ENCODE results near the gene FOXP1. TPM values are rescaled to one million over a fixed set of nuclear protein-coding genes. Genes with fewer than 3 reads are reported as not detected.

FOXP1 gene
- total RNA-seq, 1 donor from 2014 or later = 128 TPM

DNA sequence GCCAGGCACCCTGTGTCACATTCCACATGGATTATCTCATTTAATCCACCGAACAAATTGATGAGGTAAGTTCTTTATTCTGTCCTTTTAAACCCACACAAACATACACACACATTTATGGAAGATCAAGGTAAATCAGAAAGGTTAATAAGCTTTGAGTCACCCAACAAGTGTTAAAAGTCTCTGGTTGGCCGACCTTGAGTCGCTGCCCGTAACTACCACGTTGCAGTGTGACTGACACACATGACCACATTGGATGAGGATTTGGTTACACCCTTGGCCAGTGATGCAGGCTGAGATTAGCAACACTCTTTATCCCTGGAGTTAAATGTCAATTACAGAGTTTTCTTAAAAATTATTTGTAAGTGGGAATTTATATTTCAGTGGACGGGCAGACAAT lies 19.2 kb downstream of the FOXP1 start:
- DNase-seq (ENCODE audit: low spot score) = no peak

DNA sequence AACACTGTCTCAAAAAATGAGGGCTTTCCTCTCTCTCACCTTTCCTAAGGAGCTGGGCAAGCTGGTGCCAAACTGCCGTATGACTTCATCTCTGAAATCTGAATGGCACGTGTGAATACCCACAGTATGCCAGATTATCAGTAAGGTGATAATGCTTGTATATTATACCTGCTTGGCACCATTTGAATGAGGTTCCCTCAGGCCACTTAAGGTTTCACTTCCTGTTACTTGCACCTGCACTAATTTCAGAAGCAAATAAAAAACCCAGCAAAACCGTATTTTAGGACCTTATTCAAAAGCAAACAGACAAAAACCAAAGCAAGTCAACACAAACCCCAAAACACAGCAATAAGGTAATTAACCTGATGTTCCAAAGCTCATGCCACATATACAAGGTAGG lies 19.7 kb downstream of the FOXP1 start:
- DNase-seq (ENCODE audit: low spot score) = no peak

DNA sequence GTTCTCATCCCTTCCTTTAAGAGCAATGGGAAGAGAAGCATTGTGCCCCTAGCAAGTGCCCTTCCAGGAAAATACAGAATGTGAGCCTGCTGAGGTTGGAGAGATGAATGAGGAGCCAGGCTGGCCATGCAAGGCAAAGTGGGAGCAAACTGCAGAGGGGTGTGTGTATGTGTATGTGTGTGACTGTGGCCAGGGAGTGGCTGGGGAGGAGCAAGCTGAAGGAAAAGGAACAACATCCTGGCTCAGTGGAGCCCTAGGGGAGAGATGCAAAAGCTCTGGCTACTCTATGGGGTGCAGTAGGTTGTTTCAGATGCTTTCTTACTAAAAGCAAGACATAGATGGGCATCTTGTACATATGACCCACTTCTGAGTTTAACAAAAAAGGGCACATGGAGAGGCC lies 20.6 kb downstream of the FOXP1 start:
- no peak for DNase-seq (ENCODE audit: low spot score)

DNA sequence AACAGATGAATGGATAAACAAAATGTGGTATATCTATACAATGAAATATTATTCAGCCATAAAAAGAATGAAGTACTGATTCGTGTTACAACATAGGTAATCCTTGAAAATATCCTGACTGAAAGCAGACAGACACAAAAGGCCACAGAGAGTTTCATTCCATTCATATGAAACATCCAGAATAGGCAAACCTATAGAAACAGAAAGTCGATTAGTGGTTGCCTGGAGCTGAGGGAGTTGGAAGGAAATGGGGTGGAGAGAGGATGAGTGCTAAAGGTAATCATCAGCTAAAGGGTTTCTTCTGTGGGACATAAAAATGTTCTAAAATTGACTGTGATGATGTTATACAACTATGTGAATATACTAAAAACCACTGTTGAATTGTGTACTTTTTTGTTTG lies 22.9 kb downstream of the FOXP1 start:
- DNase-seq (ENCODE audit: low spot score) = no peak

DNA sequence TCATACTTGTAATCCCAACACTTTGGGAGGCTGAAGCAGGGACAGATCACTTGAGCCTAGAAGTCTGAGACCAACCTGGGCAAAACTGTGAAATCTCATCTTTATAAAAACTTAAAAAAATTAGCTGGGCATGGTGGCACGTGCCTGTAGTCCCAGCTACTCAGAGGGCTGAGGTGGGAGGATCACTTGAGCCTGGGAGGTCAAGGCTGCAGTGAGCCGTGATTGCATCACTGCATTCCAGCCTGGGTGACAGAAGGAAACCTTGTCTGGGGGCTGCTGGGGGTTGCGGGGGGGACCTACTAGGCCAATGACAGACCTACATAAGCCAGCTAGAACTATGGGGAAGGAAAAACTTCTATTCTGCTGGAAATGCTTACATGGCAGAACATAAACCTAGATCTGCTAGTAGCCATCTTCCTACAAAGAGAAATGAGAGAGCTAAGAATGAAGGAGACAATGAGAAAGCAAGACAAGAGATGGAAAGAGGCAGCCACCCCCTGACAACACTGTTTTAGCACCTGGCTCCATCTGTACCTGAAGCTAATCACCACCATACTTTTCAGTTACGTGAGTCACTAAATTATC lies 23.9 kb downstream of the FOXP1 start:
- DNase-seq (ENCODE audit: low spot score) = no peak

DNA sequence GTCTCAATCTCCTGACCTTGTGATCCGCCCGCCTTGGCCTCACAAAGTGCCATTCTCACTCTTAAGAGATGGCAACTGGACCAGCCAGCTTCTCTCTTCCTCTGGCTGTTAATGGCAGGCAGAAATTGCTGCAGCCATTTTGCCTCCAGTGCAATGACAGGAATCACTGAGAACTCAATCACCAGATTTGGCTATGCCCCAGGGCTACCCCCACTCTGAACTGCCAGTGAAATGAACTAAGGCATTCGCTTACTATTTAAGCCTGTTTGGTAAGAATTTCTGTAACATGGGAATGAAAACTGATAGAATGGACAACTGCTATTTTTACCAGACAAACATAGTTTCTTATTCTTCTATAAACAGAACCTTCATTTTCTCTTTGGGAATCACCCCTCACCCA lies 24.5 kb downstream of the FOXP1 start:
- no peak for DNase-seq (ENCODE audit: low spot score)

DNA sequence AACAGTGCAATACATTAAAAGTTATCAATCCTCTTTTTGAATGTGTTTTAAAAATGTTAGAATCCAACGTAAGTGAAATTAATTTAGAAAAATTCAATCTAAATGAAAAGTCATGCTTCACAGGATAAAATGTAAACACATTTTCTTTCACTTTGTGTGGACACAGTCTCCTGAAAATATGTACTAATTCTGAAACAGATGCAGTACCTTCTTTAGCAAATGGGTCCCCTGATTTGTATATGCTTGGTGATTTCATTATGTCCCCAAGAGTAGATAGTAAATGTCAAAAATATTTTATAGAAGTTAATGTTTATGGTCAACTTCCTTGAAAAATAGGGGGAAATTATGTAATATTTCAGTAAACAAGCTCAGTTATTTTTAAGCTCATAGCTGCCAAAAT lies 28.9 kb downstream of the FOXP1 start:
- no peak for DNase-seq (ENCODE audit: low spot score)

DNA sequence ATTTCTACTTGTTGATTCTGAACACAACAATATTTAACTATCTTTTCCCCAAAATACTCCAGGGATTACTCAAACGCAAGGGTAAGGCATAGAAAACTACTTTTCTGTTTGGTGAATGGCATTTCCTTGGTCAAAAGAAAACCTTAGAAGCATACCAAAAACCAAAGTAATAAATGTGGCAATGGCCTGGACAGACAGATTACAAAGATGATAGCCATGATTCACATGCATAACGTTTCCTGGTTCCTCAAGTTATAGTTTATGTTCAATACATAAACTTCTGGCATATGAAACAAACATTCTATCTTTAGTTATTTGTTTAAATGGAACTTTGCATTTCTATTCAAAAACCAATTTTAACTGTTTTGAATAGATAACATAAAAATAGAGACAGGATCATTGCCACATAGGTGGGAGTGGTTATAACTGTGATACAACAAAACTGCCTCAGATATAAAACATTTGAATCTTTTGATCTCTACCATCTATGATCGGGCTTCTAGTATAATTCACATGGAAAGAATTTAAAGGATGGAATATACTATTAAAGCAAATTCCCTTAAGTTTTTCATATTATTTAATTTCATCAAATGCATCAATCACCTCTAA lies 32.1 kb downstream of the FOXP1 start:
- no peak for DNase-seq (ENCODE audit: low spot score)

DNA sequence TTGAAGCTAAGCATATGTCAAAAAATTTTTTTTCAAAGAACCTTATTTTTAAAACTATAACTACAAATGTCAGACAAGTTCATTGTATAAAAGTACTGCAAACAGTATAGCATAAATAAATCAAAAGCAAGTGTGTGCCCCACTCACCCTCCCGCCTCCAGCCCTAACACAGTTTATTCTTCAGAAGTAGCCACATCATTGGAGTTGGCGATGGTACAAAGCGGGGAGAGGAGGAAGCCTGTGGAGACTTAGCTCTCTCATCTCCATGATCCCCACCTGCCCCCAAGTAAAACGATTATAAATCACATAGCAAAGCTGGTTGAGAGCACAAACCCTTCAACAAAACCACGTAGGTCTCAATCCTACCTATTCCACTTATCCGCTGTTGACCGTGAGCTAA lies 33.6 kb downstream of the FOXP1 start:
- DNase-seq (ENCODE audit: low spot score) = no peak

DNA sequence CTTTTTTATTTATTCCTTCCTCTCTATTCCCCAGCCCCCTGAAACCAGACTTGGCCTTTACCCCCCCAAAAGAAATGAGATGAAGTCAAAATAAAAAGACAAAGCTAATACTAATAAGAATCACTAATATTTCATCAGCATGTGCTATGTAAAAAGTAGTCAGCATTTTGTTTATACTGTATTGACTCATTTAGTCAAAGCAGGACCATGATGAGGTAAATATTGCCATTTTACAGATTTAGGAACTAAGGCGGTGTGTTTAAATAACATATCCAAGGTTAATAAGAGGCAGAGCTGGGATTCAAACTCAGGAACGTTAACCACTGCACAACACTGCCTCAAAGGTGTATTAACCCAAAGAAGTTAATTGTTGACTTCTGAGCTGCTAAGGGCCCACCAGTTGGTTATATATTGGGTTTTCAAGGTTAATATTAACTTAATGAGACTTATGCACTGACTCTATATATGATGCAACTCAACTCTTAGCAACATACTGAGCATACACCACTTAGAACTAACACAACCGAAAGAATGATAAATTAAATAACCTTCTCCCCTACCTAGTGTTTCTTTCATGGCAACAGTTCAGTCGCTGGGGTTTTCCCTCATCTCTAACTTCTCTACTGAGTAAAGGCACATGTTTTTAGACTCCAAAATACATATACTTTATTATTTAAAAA lies 34.7 kb downstream of the FOXP1 start:
- DNase-seq (ENCODE audit: low spot score) = no peak

DNA sequence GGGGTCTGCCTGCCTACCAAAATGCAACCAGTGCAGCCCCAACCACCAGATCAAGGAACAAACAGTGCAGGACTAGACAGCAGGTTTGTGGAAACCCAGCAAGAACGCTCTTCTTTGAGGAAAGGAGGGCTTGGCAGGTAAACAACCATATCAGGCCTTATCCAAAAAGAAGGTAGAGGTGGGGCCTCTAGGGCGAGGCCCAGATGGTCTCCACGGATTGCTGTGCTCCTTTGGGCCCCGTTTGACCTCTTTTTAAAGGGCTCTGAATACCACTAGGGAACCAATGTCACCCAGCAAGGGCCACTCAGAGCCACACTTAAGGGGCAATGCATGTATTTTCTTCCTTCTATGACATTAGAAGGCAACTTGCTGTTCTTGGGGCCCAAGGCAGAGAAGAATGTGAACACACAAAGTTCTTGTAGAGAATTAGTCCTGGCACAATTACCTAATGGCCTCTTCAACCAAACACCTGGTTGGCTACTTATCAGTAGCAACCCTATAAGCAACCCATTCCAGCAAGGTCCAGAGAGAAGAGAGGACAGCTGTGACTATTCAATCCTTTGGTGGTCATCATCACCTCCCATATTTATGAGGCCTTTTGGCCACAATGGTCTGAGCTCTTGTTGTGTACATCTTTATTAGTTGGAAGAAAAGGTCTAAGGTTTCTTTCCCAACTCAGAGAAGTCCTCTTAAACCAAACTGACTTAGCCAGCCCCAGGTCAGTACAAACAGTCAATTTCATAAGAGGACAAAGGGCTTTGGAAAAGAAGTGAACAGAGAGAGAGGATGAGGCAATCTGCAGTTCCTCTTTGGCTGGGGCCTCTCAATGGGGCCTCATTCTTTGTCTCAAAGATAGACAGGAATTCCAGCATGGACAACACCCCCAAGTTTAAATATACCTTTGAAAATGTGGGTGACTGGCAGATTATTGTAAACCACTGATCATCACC lies 36.0 kb downstream of the FOXP1 start:
- no peak for DNase-seq (ENCODE audit: low spot score)

DNA sequence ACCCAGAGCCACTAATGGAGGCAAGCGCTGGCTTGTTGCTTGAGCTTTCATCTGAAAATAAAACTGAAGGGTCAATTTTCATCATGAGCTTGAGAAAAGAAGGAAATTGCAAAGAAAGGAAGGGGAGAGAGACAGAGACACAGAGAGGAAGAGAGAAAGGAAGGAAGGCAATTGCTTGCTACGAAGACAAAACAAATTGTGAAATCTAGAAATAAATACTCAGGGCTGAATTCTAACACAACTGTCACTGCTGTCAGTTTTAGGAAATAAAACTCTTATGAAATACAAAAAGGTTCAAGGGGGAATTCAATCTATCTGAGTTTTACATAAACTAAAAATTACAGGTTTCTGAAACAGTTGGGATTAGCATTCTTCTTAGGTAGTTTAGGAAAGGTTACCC lies 36.7 kb downstream of the FOXP1 start:
- DNase-seq (ENCODE audit: low spot score) = no peak

DNA sequence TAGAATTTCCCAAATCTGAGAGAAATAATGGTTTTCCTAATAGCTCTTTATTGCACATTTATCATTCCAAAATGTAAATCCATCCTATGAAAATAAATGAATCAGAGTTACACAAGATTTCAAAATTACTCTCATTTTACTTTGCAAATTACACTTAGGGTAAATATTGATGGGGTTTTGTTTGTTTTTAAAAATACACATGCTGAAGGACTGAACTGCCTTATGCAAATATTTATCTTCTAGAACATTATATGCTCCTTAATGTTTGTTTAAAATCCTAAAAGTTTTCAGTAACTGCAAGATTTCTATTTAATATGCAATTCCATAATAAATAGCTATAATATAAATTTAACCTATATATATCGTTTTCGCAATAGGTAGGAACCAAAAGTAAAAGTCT lies 38.2 kb downstream of the FOXP1 start:
- no peak for DNase-seq (ENCODE audit: low spot score)

DNA sequence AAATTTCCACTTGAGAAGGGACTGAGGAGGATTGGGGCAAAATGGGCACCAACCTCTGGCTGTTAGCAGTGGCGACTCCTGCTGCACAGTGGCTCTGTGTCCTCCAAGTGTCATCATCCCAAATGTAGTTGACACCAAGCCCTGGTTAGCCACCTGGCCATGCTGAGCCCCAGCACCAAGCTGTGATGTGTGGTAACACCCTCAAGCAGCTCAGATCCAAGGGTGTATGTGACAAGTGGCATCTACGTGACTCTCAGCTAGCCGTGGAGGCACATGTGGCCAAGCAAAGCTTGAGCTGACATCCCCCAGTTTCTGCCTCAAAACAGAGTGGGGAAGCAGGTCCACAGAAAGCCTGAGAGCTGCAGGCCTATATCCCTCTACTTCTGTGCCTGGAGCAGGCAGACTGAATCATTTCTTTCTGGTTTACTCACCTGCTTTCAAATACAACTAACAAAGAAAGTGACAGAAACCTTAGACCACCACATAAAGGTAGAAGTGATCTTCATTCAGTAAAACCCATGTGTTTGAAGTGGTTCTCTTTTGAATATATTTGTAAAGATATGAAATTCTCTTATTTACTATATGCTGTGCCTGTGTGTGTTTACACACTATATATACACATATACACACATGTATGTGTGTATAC lies 40.0 kb downstream of the FOXP1 start:
- DNase-seq (ENCODE audit: low spot score) = no peak

DNA sequence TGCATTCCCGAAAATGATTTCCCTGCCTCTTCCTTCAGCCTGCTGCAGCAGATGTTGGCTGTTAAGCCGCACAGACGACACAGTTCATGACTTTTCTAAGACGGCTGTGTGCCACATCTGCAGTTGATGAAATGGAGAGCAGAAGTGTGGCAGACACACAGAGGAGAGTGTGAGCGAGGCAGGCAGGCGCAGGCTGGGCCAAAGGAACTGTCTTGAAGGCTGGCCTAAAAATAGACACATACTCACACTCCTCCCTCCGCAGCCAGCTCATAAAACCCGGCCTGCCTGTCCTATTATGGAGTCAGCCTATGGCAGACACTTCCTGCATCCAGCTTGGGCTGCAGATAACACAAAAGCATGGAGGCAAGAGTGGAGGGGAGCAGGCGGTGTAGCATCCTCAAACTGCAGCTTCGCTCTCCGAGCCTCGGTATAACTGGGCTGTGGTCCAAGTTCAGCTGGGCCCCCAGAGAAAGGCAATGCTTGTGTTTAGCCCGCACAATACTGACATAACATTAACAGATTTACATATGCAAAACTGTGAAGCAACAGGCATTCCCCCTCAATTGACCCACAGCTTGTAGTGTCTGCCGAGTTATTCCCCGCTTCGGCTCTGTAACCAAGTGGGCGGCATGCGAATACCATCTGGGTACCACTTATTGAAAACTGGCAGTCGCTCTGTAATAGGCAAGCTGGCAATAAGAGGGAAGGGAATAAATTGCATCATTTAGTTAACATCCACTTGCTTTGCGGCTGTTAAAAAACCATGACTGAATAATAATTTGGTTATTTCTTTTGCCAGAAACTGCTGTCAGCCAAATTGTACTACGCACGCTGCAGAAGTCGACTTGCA lies 40.8 kb downstream of the FOXP1 start:
- peak; percentile 72 for DNase-seq (ENCODE audit: low spot score)

DNA sequence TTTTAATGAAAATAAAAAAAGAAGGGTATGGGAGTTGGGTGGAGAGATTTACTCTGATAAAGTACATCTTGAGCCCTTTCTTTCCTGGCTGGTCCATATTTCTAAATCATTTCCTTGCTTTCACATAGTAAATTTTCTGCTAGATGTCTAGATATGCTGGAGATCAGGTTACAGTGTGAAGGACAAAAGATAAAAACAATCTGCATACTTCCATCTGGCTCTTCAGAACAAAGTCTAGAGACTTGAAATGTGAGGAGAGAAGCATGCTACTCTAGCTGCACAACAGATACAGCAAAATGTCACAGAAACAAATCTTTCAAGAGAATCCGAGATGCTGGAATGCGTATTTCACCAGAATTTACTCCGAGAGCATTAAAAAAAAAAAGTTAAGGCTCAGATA lies 42.2 kb downstream of the FOXP1 start:
- no peak for DNase-seq (ENCODE audit: low spot score)

DNA sequence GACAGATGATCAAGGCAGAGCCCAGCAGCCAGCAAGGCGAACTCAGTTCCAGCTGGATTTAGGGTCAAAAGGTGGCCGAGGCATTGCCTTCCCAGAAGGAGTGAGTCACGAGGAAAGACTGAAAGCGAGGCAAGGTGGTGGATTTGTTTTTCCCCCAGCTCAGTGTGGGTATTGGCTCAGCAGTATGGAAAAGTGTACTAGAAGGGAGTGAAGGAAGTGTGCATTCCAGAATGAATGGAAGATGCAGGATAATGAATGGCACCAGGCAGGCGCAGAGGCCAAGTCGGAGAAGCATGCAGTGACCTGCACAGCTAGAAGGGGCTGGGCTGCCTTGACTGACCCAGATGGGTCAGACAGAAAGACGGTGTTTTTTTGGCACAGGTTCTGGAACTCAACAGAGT lies 46.3 kb downstream of the FOXP1 start:
- DNase-seq (ENCODE audit: low spot score) = no peak

DNA sequence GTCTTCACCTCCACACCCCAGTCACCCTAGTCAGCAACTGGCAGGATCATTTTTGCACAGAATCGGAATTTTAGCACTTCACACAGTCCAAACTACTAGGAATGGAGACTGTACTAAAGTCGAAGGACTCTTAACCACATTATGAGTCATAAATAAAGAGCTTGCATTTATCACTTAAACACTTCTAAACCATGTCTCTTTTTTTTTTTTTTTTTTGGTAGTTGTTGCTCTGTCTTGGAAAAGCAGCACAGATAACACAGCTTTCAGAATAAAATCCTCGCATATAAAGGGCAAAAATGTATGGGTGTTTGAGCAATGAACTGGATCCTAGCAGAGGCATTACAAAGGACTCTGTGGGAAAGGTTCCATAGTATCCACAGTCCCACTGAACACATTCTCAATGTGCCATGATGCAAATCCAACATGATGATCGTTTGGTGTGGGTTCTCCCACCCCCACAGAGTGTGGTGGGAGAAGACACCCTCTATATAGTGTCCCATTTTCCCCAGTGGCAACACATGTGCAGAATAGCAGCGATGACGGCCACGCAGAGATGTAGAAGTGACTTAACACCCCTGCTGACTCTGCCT lies 47.1 kb downstream of the FOXP1 start:
- no peak for DNase-seq (ENCODE audit: low spot score)

DNA sequence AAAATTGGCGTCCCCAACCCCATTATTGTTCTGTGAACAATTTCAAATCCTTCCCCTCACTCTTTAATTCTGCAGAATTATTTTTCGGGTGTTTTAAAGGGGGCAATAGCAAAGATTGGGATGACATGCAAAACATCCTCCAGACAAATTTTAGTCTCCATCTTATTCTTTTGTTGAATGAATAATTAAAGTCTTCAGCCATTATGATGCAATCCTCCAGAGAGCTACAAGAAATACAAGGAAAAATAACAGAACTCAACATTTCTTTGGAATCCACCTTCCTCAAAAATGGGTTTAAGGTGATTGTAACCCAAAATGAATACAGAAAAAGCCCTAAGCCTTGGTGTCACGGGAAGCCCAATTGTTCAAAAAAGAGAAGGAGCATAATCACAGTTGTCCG lies 49.9 kb downstream of the FOXP1 start:
- DNase-seq (ENCODE audit: low spot score) = no peak

DNA sequence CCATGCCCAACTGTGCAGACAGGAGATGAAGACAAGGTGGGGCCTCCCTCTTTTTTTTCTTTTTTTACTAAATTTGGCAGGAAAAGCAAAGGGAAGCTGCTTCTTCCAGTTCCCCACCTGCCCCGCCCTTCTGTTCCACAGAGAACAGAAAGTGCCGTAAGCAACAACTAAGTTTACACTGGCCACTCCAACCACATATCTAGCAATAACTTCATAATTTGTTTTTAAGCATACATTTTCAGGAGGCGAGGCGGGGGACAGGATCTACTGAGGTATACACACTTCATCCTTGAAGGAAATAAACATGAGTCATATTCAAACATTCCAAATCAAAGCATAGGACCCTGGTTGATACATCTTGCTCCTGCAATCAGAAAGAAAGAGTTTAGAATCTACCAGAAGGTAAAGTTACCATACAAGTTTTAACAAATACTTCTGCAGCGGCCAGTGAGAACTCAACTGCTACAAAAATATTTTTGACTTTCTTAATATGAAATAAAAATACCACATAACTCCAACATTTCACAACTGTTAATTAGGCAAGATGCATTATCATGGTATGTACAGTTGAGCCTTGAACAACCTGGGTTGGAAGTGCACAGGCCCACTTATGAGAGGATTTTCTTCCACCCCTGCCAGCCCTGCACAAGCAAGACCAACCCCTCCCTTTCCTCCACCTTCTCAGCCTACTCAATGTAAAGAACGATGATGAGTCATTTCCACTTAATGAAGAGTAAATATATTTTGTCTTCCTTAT lies 50.7 kb downstream of the FOXP1 start:
- no peak for DNase-seq (ENCODE audit: low spot score)
